Activated CD4-positive, alpha-beta T cell treated with anti-CD3 and anti-CD28 coated beads for 48 hours (primary cell): ENCODE measurements around the gene LPCAT2.

Source experiments
- DNase-seq: peaks from one replicate; pipeline ENCODE4 v3.0.0-alpha.2; 2020

Gene LPCAT2

GRCh38 chr16:55505333-55506015 lies 3.4 kb upstream of the LPCAT2 start:
- no peak for DNase-seq

GRCh38 chr16:55506083-55506482 lies 2.8 kb upstream of the LPCAT2 start:
- no peak for DNase-seq

- DNase-seq, result no peak
Observed at GRCh38 chr16:55506708-55507107, 2.2 kb upstream of the LPCAT2 start.

GRCh38 chr16:55508271-55508921 lies 476 bp upstream of the LPCAT2 start:
- no peak for DNase-seq

DNA sequence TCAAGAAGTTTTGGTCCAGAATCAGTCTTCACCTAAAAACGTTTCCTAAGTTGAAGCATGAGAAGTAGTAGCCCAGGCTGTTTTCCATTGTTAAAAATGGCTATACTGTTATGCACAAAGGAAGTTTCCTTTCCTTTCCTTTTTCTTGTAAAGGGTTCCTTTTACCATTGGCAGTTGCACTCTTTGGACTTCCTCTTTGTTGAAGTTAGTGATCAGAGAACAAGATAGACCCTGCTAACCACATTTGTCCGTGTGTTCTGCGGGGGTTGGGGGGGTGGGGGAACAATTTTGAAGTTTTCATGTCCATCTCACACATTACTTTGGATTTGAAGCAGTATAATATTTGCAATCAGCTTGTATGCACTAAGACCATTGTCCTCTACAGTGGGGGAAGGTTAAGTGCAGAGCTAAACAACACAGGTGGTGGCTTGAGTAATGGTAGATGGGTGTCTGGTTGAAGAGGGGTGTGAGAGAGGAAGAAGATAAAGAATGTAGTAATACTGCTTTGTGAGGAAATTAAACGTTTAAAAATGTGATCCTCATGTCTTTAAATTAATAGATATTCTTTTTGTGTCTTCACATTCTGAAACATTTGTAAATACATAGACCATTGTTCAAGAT lies 1.4 kb downstream of the LPCAT2 start:
- DNase-seq, result no peak

DNA sequence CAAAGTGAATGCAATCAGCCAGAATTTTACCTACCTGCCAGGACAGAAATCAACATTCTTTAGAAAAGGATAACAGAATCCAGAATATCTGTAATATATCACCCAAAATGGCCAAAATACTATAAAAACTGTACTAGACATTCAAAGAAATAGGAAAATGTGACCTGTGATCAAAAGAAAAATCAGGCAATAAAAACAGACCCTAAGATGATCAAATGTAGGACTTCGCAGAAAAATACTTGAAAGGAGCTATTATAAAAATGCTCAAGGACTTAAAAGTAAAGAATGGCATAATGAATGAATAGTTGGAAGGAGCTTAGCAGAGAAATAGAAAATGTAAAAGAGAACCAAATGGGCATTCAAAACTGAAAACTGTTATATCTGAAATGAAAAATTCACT lies 4.1 kb downstream of the LPCAT2 start:
- no peak for DNase-seq

DNA sequence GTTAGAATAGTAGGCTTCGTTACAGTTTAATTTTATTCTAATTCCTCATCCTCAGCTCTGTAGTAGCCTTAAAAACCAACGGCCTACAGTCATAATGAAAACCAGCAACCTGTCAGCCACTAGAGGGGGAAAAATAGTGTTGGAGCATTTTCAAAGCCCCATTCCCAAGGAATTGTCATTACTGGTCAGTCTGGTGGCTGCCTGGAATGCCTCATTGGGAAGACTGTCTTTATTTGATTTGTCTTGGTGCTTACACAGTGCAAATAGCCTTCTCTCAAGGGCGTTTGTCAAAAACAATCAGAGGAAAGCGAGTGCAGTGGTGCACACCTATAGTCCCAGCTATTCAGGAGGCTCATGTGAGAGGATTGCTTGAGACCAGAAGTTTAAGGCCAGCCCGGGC lies 4.7 kb downstream of the LPCAT2 start:
- DNase-seq, result no peak

DNA sequence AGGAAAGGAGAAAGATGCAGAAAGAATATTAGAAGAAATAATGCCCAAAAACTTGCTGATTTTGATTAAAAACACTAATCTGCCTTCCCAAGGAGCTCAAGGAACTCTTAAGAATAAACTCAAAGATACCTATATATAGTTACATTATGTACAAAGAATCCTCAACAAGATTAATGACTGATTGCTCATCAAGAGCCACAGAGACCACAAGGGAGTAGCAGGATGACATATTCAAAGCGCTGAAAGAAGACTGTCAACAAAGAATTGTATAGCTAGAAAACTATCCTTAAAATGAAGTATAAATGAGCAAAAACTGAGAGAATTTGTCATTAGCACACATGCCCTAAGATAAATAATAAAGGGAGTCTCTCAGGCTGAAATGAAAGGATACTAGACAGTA lies 6.2 kb downstream of the LPCAT2 start:
- no peak for DNase-seq

GRCh38 chr16:55521792-55522191 lies 12.9 kb downstream of the LPCAT2 start:
- DNase-seq, result no peak

GRCh38 chr16:55526441-55526840 lies 17.6 kb downstream of the LPCAT2 start:
- no peak for DNase-seq

DNA sequence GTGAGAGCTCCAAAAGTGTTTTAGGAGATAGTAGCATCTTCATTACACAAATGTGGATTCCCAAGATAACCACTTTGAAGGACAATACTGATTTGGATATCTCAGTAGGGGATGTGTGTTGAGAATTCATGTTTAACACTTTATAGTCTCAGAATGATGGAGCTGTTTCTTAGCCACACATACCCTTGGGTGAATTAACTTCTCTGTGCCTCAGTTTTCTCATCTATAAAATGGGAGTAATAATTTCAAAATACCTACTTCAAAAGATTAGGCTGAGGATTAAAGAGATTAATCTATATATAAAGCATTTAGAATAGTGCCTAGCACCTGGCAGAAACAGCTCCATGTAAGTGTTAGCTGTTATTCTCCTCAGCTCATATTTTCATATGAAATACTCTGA lies 19.0 kb downstream of the LPCAT2 start:
- no peak for DNase-seq

GRCh38 chr16:55529018-55529417 lies 20.1 kb downstream of the LPCAT2 start:
- DNase-seq, result no peak

- DNase-seq, result no peak
Observed at GRCh38 chr16:55530316-55530856, 21.5 kb downstream of the LPCAT2 start.

DNA sequence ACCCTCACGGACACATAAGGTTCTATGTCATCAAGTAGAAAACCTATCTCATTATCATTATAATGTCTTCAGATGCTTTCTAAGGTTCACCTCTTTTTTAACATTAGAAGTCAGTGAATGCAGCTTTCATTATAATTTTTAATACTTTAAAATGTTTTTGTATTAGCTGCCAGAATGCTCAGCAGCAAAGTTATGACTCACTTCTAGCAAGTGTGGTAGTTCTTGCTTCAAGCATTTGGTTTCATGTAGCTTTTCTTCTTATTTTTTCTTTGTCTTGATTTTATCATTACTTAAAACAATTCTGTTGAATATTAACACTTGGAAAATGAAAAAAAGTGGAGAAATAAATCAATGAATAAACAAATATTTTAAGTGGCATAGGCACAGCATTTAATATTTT lies 23.4 kb downstream of the LPCAT2 start:
- no peak for DNase-seq

DNA sequence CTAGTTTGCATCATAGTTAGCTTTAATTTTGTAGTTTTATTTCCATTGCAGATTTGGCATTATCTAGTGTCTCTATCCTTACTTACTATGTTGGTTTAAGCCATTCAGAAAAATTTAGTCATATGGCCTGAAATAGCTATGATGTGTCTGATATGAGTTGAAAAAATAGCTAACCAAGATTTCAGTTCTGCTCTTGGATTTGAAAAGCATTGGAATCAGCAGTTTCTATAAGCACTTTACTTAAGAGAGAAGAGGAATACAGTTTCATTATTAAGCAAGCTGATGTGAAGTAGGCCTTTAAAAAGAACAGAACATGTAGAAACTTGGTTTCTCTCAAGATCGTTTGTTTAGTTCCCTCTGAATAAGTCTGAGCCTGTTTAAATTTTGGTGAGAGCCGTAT lies 25.9 kb downstream of the LPCAT2 start:
- DNase-seq, result no peak

DNA sequence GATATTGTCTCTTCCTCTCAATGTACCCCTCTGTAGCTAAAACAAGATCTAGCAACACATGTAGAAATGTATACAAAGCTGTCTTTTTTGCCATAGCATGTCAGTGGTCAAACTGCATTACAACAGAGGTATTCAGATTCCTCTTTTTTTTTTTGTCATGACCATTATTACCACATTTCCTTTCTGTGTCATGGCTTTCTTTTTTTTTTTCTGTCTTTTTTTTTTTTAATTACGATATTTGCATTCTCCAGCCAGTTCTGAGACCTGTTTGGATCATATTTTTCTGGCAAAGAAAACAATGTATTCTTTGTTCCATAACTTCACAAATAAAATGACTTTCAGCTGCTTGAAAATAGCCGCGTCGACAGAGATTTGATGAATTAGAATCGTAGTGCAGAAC lies 30.2 kb downstream of the LPCAT2 start:
- no peak for DNase-seq

- no peak for DNase-seq
Observed at GRCh38 chr16:55539488-55539887, 30.6 kb downstream of the LPCAT2 start.

DNA sequence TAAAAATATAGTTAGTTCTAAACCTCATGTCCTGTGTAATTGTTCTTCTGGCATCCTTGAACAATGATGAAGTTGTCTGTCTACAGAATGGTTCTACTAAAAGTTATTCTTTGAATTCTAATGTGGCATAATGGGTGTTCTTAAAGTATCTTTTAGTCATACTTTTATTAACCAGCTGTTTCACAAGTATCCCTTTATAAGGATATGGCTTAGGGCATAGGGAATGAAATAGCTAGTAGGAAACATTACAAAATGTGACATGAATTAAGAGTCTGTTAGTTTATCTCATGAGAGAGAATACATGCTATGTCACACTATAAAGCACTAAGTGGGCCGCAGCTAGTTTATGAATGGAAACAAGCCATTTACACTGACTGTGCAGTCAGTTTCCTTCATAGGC lies 31.3 kb downstream of the LPCAT2 start:
- no peak for DNase-seq

GRCh38 chr16:55542459-55543082 lies 33.7 kb downstream of the LPCAT2 start:
- no peak for DNase-seq

- no peak for DNase-seq
Observed at GRCh38 chr16:55543472-55543871, 34.6 kb downstream of the LPCAT2 start.

DNA sequence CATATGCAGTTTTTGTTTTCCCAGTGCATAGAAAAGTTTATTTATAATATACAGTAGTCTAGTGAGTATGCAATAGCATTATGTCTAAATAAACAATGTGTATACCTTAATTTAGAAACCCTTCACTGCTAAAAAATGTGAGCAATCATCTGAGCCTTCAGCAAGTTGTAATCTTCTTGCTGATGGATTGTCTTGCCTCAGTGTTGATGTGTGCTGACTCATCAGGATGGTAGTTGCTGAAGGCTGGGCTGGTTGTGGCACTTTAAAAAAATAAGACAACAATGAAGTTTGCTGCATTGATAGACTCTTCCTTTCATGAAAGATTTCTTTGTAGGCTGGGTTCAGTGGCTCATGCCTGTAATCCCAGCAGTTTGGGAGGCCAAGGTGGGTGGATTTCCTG lies 43.7 kb downstream of the LPCAT2 start:
- DNase-seq, result no peak

- no peak for DNase-seq
Observed at GRCh38 chr16:55555436-55555835, 46.6 kb downstream of the LPCAT2 start.

DNA sequence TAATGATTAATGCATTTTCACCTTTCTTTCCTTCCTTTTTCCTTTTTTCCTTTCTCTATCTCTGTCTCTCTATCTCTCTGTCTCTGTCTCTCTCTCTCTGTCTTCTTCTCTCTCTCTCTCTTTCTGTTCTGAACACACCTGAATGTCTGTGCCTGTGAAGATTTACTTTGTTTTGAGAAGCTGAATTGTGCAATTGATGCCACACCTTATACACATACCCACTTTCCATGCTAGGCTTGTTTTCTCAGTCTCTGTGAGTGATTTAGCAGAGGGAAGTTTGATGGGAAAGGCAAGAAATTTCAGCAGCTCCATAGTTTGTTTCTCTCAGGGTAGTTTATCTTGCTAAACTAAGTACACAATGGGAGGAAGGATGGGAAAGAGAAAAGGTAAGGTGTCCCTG lies 48.3 kb downstream of the LPCAT2 start:
- no peak for DNase-seq

- no peak for DNase-seq
Observed at GRCh38 chr16:55559233-55559632, 50.4 kb downstream of the LPCAT2 start.
